ENCODE data around the gene WDTC1.

WDTC1 gene

DNA sequence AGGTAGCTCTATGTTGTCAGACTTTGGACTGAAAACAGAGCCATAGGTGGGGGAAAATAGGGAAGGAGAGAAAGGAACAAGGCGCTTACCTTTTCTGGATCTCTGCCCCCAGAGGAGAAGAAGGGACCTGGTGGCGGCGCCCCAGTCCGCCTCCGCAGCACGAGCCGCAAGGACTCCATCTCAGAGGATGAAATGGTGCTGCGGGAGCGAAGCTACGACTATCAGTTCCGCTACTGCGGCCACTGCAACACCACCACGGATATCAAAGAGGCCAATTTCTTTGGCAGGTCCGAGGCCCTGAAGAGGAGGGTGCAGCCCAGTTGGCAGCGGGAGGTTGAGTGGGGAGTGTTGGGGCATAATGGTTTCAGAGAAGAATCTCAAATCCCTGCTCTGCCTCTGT lies 69.1 kb downstream of the WDTC1 start:
- no peak for DNase-seq

- DNase-seq, result no peak
Measured at GRCh38 chr1:27306071-27306470, 71.6 kb downstream of the WDTC1 start.

- no peak for DNase-seq
Measured at GRCh38 chr1:27306892-27307761, 72.7 kb downstream of the WDTC1 start.

DNA sequence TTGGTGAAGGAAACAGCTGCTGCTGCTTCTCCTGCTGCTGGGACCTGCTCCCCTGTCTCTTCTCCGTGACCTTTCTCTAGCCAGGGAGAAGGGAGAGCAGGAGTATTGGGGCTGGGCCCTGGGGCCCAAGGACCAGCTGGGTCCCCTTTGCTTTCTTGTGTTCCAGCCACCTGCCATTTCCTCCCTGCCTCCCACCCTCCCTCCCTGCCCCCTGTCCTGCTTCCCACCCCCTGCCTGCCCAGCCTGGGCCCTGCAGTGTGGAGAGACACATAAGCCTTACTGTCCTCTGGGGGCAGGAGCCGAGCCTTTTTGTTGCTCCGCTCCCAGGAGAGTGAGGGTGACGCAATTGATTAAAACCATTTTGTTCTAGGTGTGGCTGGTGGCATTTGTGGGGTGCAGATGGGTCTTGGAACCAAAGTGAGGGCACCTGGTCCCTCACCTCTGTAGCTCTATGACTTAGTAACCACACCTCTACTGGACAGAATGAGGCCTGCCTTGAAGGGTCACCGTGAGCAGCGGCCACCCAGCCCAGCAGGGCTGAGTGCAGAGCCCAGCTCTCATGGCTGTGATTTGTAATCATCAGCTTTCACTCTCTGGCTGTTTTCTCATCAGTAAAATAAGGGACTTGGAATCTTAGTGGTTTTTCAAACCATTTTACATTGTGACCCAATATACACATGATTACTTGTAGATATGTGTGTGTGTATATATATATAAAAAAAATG lies 73.6 kb downstream of the WDTC1 start:
- no peak for DNase-seq

DNA sequence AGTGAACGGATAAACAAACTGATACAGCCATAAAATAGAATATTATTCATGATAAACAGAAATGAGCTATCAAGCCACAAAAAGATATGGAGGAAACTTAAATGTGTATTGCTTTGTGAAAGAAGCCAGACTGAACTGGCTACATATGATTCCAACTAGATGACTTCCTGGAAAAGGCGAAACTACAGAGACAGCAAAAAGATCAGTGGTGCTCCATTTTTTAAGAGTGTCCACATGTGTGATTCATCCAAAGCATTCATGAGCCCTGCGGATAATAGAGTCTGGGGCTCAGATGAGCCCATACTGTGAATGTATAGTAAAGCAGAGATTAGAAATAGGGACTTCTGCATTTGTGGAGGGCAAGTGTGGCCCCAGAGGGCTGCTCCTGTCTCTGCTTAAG lies 79.7 kb downstream of the WDTC1 start:
- DNase-seq, result no peak

DNA sequence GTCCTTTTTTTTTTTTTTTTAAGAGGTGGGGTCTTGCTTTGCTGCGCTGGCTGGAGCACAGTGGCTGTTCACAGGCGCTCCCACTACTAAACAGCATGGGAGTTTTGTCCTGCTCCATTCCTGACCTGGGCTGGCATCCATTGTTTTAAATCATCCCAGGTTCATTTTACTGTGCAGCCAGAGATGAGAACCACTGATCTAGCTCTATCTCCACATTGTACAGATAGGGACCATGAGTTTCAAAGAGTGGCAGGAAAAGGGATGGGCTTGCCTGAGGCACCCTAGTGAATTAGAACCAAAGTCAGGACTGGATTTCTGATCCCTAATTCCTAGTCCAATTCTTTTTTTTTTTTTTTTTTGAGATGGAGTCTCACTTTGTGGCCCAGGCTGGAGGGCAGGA lies 80.3 kb downstream of the WDTC1 start:
- no peak for DNase-seq

- DNase-seq, result no peak
Measured at GRCh38 chr1:27316860-27317259, 82.4 kb downstream of the WDTC1 start.

DNA sequence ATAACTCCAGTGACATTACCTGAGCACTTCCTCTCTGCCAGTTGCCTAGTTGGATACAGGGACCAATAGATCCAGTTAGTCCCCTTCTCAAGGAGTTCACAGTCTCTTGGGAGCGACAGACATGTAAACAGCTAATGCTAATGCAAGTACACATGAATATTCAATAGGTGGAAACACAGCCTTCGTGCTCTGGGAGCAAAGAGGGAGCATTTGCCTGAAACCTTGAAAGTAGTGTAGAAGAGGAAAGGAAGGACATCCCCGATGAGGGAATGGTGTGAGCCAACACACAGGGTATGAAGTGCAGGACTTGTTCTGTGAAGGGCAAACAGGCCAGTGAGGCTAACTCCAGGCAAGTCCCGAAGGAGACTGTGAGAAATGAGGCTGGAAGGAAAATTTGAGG lies 83.7 kb downstream of the WDTC1 start:
- DNase-seq, result no peak

- DNase-seq, result no peak
Measured at GRCh38 chr1:27318596-27318995, 84.2 kb downstream of the WDTC1 start.

- DNase-seq, result peak; percentile 99
Measured at GRCh38 chr1:27321813-27322568, 87.6 kb downstream of the WDTC1 start, which contains the start of gene TMEM222. Gene TMEM222 (plus strand): TSS chr1:27322163. CDS start chr1:27322198, 35 bp downstream.

GRCh38 chr1:27322569-27323240 lies 88.3 kb downstream of the WDTC1 start:
- no peak for DNase-seq

DNA sequence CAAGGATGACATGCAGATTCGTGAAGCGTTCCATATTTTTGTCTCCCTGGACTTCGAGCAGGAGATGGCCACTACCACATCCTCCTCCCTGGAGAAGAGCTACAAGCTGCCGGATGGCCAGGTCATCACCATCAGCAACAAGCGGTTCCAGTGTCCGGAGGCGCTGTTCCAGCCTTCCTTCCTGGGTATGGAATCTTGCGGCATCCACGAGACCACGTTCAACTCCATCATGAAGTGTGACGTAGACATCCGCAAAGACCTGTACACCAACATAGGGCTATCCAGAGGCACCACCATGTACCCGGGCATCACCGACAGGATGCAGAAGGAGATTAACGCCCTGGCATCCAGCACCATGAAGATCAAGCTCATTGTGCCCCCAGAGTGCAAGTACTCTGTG lies 90.9 kb downstream of the WDTC1 start:
- no peak for DNase-seq

DNA sequence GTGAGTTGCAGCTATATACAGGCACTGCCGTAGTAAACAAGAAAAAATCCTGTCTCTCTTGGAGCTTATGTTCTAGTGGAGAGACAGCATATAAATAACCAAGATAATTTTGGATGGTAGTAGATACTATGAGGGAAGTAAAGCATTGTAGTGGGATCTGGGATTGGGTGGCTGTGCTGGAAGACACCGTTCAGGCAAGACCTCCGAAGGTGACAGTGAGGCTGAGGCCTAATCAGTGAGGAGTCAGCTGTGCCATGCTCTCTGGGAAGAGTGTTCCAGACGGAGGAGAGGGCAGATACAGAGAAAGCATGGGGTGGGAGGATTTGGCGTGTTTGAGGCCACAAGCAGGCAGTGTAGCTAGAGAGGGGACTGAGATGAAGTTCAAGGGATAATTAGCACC lies 93.5 kb downstream of the WDTC1 start:
- DNase-seq, result no peak

DNA sequence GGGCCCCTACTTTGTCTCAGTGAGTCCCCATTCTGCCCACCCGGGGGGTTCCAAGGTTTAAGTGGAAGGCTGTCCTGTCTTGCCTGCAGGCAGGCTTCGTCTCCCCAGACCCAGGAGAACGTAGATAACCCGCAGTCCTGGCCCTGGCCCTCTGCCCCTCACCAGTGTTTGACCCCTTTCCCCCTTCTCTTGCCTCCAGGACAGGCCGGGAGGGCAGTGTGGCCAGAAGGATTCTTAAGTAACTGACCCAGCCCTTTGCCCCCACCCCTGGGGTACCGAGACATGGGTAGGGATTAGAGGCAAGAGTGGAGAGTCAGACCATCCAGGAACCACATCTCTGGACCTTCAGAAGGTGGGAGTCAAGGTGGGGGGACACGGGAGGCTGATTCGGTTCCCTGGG lies 96.4 kb downstream of the WDTC1 start:
- DNase-seq, result no peak

- no peak for DNase-seq
Measured at GRCh38 chr1:27331426-27331825, 97.0 kb downstream of the WDTC1 start.

GRCh38 chr1:27331922-27332321 lies 97.5 kb downstream of the WDTC1 start:
- DNase-seq, result no peak

DNA sequence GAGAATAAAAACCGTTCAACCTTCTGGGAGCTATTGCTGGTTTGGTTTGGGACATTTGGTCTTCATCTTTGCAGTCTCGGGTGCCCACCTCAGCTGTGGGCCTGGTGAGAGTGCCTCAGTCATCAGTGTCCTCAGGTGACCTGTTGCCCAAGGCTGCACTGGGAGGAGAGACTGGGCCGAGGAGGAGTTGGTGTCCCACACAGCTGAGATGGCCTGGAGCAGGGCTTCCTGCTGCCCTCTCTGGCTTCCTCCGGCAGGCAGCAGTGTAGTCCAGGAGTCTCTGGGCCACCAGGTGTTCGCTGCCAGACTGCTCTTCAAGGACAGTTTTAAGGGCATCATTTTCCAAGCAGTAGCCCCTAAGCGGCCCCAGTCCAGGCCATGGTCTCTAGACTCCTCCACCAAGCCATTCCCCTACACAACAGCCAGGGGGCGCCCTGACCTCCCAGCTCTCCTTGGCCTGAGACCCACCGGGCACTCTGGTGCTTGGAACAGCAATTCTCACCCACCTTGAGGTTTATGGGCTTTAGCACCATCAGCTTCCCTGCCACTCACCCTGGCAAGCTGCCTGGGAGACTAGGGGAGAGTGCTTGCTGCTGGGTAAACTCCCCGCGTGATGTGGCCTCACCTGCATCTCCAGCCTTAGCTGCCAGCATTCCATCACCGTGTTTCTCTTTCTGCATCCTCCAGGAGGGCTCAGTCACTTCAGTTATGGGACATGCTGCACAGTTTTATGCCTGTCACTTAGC lies 98.3 kb downstream of the WDTC1 start:
- peak; percentile 28 for DNase-seq

GRCh38 chr1:27333717-27334279 lies 99.4 kb downstream of the WDTC1 start:
- no peak for DNase-seq

DNA sequence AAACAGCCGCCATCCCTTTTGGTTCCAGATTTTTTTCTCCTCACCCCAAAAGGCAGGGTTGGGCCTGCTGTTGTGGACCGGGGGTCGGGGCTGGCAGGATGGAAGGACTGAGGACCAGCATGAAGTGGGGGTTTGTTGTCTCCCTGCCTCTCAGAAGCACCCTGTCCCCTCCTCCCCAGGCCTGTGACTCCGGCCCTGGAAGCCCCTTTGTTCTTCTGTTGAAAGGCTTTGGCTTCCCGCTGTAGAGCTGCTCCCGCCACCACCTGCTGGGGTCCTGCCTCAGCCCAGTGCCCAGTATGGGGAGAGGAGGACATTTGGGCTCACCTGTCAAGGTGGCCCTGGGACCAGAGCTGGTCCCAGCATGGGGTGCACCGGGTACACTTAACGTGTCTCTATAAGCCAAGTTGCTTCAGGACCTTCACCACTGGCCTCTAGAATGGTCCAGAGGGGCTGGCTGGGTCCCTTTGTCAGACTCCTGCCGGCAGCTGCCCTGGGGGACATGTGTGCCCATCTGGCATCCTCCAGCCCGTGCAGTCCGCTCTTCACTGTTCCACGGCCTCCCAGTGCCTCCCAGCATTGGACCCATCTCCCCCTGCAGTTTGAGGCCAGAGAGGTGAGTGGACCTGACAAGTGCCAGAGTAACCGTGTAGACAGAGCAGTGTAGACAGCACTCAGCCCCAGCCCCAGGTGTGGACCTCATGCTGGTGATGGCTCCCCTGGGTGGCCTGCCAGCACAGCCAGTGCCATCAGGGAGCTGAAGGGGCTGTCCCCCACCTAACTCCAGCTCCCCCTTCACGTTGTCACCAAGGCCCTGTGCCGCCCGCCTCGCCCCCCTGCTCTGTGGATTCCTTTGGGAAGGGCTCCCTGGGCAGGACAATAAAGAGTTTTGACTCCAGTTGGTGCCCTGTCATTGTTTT lies 101.3 kb downstream of the WDTC1 start:
- DNase-seq, result no peak

GRCh38 chr1:27336756-27337155 lies 102.3 kb downstream of the WDTC1 start:
- DNase-seq, result no peak

DNA sequence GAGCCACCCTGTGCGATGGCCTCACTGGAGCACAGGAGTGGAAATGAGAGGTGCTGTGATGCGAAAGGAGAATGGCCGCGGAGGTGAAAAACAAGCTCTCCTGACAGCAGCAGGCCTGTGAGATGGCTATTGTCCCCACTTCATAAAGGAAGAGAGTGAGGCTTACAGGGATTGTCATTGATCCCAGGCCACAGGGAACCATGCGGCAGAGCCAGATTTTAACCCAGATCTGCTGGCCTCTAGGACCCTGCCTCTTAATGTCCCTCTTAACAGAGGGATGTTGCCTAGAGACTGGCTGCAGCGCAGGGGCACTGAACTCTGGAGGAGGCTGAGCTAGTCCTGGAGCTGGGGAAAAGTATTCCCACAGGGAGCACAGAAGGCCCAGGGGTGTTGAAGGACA lies 104.3 kb downstream of the WDTC1 start:
- no peak for DNase-seq

Measured in inflammatory macrophage treated with lipopolysaccharide for 4 hours (primary cell).